C4-2B (cell line): ENCODE results near the gene SAMHD1.

Experiments used
- H3K27ac ChIP-seq: fragments of 450-650 bp; 2 replicates; pipeline ENCODE4 v1.5.1; 2017
- CTCF ChIP-seq: fragments of 450-650 bp; conservative IDR thresholded peaks from 2 replicates; pipeline ENCODE4 v1.5.1; 2017; ENCODE audit warnings: mild to moderate bottlenecking
- ZFX ChIP-seq: fragments of 450-650 bp; IDR thresholded peaks from 2 replicates; pipeline ENCODE4 v1.6.1; 2017

Gene SAMHD1

GRCh38 chr20:36851490-36851889, 100.0 kb downstream of the SAMHD1 start:
- H3K27ac ChIP-seq = no peak overlapping the region
- TF ChIP-seq ZFX (no peak), CTCF (no peak)

GRCh38 chr20:36850759-36851158, 100.7 kb downstream of the SAMHD1 start:
- H3K27ac ChIP-seq = no peak overlapping the region

GRCh38 chr20:36849333-36850065, 102.0 kb downstream of the SAMHD1 start:
- TF ChIP-seq ZFX (no peak), CTCF (no peak)
- no peak overlapping the region for H3K27ac ChIP-seq

More at GRCh38 chr20:36850759-36851158, 100.7 kb downstream of the SAMHD1 start:
- no peak for TF ChIP-seq ZFX
- no peak for TF ChIP-seq CTCF

- TF ChIP-seq CTCF (no peak), ZFX (no peak)
- H3K27ac ChIP-seq = no peak overlapping the region
Measured at GRCh38 chr20:36848677-36849076, 102.8 kb downstream of the SAMHD1 start.

GRCh38 chr20:36848078-36848660, 103.3 kb downstream of the SAMHD1 start:
- H3K27ac ChIP-seq = no peak overlapping the region
- TF ChIP-seq CTCF (no peak), ZFX (no peak)

GRCh38 chr20:36847710-36848040, 103.8 kb downstream of the SAMHD1 start:
- TF ChIP-seq CTCF = no peak
- no peak overlapping the region for H3K27ac ChIP-seq

- no peak overlapping the region for H3K27ac ChIP-seq
- TF ChIP-seq ZFX = no peak
- no peak for TF ChIP-seq CTCF
Measured at GRCh38 chr20:36847009-36847709, 104.3 kb downstream of the SAMHD1 start.
